Stimulated activated CD8-positive, alpha-beta memory T cell treated with anti-CD3 and anti-CD28 coated beads, Interleukin-2, amount 100 ng/mL, for 1 hour (primary cell): Measurements from ENCODE around the gene RNF128.

Experiments used
- DNase-seq, 2 donors: peaks; one replicate each; pipeline ENCODE4 v3.0.0-alpha.2; 2020; ENCODE audit warnings: low read depth in 2 of 2

The RNF128 gene, protein sequence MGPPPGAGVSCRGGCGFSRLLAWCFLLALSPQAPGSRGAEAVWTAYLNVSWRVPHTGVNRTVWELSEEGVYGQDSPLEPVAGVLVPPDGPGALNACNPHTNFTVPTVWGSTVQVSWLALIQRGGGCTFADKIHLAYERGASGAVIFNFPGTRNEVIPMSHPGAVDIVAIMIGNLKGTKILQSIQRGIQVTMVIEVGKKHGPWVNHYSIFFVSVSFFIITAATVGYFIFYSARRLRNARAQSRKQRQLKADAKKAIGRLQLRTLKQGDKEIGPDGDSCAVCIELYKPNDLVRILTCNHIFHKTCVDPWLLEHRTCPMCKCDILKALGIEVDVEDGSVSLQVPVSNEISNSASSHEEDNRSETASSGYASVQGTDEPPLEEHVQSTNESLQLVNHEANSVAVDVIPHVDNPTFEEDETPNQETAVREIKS

DNA sequence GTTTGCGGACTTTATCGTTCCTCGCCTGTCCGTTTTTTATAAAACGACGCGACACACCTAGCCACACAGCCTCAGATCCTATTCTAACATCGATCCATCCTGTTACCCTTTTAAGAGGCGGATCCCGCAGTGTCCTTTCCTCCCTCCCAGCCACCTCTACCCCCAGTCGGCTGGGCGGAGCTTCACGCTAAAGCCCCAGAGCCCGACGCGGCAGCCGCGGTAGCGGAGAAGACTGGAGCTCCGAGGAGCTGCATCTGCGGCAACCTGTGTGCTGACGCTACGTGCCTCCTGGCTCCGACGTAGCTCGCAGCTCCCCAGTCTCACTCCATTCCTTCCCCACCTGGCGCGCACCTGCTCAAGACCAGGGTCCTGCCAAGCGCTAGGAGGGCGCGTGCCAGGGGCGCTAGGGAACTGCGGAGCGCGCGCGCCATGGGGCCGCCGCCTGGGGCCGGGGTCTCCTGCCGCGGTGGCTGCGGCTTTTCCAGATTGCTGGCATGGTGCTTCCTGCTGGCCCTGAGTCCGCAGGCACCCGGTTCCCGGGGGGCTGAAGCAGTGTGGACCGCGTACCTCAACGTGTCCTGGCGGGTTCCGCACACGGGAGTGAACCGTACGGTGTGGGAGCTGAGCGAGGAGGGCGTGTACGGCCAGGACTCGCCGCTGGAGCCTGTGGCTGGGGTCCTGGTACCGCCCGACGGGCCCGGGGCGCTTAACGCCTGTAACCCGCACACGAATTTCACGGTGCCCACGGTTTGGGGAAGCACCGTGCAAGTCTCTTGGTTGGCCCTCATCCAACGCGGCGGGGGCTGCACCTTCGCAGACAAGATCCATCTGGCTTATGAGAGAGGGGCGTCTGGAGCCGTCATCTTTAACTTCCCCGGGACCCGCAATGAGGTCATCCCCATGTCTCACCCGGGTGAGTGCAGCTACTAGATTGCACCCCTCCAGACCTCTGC, at the start of gene RNF128:
TSS of gene RNF128 (plus strand) at position 217 of the 953 bp plus-strand sequence. CDS start at position 430, 213 bp downstream.
- DNase-seq, result no peak

DNA sequence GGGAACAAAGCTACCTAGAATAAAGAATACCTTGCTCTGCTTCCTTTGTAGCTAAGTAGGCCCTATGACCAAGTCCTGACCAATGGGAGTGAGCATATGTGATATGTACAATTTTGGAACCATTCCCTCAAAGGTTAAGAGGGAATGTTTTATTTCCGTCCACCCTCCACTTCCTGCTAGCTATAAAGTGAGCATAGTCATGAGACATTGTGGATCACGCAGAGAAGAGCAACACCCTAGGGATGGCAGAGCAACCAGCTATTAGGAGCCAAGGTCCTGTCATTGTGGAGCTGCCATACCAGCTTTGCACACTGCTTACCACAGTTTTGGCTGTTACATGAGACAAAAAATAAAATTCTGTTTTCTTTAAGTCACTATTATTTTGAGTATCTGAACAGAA, 45.8 kb upstream of the RNF128 start:
- no peak for DNase-seq

DNA sequence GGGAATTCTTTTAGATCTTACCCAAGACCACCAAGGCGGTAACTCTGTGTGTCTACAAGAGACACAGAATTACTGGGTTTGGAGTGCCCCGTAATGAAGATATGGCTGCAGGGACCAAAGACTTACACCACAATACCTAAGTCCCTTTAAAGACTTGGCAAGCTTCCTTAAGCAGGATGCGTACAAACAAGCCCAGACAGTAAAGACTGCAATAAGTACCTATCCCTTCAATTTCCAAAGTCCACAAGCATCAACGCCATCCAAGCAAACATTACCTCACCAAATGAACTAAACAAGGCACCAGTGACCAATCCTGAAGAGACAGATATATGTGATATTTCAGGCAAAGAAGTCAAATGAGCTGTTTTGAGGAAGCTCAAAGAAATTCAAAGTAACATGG, 42.3 kb upstream of the RNF128 start:
- DNase-seq, result no peak

DNA sequence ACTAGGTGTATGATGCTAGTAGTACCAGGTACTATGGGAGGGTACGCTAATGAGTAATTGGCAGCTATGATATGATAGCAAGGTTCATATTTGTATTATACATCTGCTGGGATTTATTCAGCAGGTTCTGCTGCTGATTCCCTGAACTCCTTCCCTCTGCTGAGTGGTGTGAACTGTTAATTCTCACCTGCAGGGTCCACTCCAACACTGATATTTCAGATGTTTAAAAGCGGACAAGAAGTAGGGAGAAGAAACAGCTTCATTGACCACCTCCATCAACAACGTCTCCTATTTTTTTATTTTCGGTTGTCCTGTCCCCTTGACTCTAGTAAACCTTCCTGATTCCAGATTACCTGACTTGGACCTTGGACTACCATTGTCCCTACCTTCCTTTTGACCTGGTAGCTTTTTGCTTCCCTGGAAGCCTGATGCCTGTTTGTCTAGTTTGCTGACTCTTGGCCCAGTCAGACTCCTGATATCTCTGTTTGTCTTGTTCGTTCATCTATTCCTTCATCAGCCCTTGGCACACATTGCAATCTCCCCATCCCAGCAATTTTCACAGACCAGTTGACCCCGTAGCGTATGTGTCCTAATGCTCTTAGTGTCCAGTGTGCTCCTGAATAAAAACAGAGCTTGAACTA, 34.0 kb upstream of the RNF128 start:
- DNase-seq, result no peak

DNA sequence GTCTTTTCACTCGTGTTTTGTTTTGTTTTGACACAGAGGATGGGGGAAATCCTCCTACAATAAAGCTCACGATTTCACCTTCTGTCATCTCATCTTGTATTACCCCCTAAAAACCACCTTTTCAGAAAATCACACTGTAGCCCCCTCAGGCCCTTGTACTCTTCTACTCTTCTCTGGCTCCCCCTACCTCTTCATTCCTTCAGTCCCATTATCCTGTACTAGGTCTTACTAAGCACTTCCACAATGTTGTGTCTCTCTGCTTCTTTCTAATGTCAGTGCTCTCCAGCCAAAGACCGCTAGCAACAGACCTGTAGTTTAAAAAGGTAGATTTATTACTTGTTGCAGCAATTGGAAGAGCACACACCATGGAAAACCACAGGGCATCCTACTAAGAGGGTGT, 30.0 kb upstream of the RNF128 start:
- no peak for DNase-seq

DNA sequence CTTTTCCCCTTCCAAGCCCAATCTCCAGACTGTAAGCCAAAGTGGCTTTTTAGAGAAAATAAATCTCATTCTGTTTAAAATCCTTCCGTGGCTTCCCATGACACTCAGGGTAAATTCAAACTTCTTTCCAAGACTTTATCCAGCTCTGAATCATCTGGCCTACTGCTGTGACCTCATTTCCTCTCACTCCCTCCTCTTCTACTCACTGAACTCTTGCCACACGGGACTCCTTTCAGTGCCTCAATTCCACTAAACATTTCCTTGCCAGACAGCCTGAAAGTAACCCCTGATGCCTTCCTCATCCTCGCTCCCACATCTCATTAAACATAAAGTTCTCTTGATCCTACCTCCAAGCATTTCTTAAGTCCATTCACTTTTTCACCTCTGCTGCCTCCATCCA, 27.8 kb upstream of the RNF128 start:
- DNase-seq, result no peak

DNA sequence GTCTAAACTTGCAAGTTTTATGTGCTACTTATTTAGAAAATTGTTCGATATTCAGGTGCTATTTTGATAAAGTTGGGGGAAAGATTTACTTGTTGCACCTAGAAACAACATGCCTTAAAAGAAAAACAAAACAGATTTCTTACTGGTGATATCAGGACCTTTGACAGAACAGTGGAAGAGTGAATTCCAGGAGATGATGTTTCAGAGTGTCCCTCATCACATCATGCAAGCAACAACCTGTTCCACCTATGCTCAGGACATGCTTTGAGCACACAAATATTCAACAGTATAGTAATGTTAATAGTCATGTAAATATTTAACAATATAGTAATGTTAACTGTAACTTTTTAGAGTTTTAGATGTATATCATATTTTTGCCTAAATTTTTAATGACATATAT, 23.9 kb upstream of the RNF128 start:
- no peak for DNase-seq

DNA sequence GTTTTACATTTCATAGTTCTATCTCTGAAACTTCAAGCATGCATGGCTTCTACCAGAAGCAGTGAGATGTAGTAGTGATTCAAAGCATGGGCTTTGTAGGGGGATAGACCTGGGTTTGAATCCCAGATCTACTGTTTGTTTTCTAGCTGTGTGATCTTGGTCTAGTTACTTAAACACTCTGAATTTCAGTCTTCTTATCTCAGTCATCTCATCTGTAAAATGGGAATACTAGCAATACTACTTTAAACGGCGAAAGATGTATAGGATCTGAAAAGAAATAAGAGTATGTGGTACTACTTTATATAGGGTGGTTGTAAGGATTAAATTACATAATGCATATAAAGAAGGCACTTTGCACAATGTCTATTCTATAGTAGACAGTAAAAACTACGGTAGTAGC, 20.0 kb upstream of the RNF128 start:
- no peak for DNase-seq

DNA sequence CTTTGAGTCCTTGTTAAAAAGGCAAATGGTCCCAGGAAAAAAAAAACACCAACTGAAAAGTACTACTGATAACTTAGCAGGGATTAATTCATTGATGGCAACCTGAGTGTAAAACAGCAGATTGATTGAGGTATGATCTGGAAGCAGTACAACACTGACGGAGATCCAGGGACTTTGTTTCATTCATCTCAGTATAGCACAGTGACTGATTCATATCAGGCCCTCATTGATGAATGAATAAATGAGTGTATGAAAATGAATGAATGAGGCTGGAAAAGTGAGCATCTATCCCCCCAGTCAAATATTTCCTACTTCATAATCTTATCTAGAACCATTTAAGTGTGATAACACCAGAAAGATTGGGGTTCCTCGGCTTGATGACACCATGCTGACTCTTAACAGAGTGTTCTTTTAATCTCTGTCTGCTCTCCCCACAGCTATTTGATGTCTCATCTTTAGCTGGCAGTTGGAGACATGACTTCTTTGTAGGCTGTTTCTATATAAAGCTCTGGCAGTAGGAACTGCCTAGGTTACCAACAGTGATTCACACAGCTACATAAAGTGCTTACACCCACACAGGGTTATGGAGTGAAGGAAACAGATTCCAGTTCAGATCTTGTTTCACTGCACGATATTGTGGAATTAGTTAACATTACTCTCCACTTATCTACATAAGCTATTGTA, 18.6 kb upstream of the RNF128 start:
- no peak for DNase-seq

DNA sequence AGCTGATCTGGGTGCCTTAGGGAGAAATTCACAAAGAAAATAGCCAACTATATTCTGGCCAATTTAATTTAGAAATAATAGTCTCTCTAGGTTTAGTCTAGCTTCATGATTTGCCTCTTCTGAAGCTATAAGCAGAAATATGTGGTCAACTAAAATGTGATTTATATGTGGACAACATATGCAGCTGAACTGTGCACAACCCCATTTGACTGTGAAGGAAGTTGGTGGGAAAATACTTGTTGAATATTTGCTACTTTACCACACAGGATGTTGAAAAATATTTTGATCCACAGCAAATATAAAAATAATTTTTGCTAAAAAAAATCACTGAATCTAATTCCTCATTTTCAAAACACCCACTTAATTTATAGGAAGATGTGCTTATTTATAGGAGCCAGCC, 15.7 kb upstream of the RNF128 start:
- no peak for DNase-seq

DNA sequence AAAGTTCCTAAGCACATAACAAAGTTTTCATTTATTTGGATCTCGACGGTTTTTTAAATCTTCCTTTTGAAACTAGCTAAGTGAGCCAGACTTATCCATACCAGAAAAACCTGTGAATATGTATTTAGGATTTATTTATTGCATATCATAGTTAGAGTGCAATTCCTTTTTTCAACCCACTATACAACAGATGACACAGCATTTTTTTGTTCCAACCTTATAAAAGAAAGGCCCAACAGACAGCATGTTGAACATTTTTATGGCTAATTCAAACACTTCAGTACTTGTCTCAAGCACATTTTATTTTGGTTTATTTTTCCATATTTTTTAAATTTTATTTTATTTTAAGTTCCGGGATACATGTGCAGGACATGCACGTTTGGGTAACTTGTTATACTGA, 15.1 kb upstream of the RNF128 start:
- no peak for DNase-seq

DNA sequence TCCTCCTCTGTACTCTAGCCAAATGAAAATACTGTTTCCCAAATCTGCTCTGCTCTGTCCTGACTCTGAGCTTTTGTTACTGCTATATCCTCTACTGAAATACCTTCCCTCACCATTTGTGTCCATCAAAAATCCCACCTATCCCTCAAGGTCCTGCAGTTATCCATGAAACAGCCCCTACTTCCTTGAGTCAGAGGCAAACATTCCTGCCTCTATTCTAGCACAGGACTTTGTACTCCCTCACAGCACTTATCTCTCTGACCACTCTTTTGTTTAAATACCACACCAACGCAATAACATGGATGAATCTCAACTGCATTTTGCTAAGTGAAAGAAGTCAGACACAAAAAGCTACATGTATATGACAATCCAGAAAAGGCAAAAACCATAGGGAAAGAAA, 10.5 kb upstream of the RNF128 start:
- no peak for DNase-seq

DNA sequence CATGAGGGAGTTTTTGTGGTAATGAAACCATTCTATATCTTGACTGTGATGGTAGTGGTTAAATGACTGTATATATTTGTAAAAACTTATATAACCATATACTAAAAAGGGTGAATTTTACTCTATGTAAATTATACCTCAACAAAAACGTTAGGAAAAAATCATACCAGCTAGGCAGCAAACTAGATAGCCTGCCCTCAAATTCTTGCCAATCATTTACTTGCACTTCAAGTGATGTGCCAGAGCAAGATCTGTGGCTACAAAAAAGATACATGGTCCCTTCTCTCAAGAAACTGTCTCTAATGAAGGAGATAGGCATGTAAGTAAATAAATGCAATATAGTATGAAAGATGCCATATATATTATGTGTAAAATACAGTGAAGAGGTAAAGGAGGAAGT, 10.0 kb upstream of the RNF128 start:
- DNase-seq, result no peak

DNA sequence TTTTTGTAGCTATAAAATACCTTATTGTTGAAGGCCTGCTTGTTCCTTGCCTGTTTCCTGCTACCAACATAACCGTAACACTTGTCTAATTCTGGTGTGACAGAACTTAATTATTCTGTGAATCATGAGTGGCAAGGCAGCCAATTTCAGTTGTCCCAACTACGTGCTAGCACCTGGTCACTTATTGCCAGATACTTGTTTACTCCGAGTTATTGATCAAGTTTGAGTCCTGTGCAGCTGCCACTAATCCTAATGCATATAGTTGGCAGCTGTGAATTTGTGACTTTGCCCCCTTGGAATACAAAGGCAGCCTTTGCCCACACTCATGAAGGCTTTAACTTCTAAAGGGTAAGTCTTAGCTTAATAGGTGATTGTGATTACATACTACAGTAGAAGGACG, 7.8 kb upstream of the RNF128 start:
- DNase-seq, result no peak

DNA sequence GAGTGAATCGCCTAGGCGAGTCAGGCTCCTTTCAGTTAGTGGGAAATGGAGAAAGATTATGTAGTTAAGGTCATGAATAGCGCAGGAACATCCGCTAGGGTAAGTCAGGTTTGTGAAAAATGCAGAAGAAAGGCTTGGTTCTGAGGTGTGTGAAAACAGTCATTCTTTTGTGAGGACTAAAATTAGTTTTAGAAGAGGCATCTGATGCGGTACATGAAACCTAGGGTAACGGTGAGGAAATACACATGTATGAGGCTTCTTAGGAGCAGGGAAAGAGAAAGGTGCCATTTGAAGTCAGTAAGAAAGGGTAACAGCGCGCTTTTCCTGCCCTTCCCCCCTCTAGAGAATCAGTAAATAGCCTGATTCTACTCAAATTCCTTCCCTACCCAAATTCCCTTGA, 570 bp upstream of the RNF128 start:
- DNase-seq, result no peak

DNA sequence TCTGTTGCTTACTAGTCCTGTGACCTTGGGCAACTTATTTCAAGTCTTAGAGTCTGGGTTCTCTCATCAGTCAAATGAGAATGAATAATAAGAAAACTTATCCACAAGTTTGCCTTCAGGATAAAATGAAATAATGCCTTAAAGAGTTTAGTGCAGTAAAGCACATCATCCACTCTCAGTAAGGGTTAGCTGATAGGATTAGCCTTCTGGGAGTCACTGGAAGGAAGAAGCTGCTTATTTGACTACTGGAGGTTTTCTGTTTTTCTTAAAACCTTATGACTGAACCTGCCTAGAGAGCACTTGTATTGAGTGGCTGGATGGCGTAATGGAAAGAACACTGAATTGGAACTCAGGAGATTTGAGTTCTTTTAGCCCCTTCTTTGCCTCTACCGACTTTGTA, 1.8 kb downstream of the RNF128 start:
- DNase-seq, result no peak

DNA sequence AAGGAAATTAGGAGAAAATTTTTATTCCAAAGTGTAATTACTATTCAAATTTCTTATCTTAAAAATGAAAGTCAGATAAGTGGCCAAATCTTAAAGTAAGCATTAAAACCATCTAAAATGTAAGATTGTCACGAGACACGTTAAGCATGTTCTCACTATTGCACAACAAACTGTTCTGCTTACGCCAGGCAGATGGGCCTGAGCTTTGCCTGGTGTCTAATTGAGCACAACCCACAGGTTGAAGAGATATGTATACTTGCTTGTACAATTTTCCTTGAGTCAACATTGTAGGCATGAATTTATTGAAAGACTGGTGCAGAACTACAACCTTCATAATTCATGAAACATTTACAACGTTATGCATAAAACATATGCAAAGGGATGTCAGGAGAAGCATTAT, 3.9 kb downstream of the RNF128 start:
- DNase-seq, result no peak

DNA sequence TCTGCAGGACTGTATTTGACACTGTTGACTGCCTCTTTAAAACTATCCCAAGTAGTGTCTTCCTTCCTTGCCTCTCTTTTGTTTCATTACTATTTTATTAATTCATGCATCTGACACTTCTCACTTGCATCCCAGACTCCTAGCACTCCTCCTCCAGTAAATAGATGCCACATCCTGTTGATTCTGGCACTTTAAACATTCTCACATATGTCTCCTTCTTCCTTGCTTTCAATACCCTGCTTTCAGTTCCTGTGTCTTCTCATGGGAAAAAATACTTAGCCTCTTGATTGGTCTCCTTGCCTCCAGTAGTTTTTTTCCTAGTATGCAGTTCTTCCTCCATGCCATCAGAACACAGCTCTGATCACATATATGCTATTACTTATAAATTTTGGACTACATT, 5.1 kb downstream of the RNF128 start:
- DNase-seq, result no peak

DNA sequence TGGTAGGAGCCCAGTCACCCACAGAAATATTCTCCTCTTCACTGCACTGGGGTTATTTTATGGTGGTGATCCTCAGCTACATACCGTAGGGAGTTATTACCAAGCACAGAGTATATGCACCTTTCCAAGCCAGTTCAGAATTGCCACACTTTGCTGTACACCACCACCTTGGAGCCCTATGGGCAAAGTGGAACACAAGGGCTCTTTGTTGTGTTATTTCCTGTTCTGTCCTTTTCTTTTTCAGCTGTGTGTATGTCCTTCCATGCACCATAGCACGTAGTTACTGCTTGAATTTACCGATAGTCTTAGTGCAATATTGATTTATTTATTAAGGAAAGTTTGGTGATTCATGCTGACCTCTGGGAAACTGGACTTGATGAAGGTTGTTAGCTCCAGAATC, 8.3 kb downstream of the RNF128 start:
- no peak for DNase-seq

DNA sequence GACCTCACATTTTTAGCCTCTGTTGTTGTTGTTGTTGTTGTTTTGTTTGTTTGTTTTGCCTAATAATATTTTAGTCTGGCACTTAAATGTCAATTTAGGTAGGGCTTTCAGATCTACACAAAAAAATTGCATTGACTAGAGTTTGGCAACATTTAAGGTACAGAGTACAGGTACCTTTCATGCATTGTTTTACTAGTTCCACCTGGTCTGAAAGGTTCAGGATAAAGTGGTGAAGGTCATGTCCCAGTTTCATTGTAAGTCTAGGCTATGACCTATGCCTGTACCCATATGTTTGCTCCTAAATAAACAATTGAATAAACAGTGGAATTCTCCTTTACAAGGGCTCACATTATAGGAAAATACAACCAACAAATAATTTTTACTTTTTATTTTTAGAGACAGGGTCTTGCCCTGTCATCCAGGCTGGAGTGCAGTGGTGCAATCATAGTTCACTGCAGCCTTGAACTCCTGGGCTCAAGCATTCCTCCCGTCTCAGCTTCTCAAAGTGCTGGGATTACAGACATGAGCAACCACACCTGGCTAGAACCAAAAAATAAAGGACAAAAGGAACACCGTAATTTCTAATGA, 13.8 kb downstream of the RNF128 start:
- DNase-seq, result no peak

DNA sequence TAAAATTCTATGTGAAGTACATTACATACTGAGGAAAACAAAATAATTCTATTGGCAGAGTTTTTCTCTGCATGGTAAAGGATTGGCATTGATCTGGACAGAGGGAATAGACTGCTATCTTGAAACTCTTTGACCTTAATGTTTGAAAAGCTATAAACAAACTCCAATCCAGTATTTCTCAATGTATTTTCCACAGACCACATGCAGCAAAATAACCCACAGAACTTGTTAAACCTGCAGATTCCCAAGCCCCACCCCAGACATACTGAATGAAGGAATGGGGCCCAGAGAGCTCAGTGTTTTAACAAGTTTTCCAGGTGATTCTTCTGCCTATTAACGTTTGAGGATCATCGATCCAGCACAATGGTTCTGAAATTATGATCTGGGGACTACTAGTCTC, 15.7 kb downstream of the RNF128 start:
- DNase-seq, result no peak
